Body of pancreas (tissue), 4 donors: Measurements from ENCODE around the gene KIAA1671.

Source experiments
- CTCF ChIP-seq, 7 experiments: fragments of 450-650 bp in 4 of 7; fragments of 200-600 bp in 3 of 7; sonication (generic) in 3 of 7; IDR thresholded peaks; one replicate each; pipeline ENCODE4 v1.5.1; 2016 to 2019; ENCODE audit warnings: antibody characterized with exemption in 7 of 7
- POLR2A ChIP-seq, 3 donors: fragments of 450-650 bp; IDR thresholded peaks; one replicate each; pipeline ENCODE4 v1.6.1; 2016; ENCODE audit warnings: antibody characterized with exemption in 3 of 3, mild to moderate bottlenecking in 2 of 3

DNA sequence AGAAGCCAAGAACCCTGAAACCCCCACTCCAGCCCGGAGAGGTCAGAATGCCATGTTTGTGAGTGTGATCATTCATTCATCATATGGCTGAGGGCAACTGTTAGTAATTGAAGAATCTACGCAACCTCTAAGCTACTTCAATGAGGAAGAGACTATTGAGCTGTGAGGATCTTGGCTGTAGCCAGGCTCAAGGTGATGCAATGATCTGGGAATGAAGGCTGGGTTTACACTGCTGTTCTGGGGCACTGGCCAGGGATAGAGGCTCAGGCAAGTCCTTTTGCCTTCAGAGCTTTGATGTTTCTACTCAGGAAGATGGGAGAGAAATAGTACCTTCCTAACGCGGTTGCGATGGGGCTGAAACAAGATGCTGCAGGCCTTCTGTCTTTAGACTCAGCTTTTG is 279.8 kb downstream of the KIAA1671 start:
- TF ChIP-seq CTCF (IDR thresholded peaks at IDR 0.05) (no peak), POLR2A (IDR thresholded peaks at IDR 0.05) (no peak)
